Measurements from ENCODE around the gene CORIN.

- TF ChIP-seq CTCF (IDR thresholded peaks at IDR 0.05; ENCODE audit: borderline replicate concordance, extremely low read depth, low read length, poor library complexity, severe bottlenecking) (no peak), EZH2 (IDR thresholded peaks at IDR 0.05; ENCODE audit: borderline replicate concordance, low read depth, low read length, severe bottlenecking) (no peak)
Measured at GRCh38 chr4:47711646-47712045, 126.2 kb downstream of the CORIN start.

Data from DND-41 (cell line).